HepG2 (cell line): ENCODE results near the gene CD9. TPM values are rescaled to one million over a fixed set of nuclear protein-coding genes. Genes with fewer than 3 reads are reported as not detected.

ENCODE experiments used
- ELF1 ChIP-seq: sonication (generic); formaldehyde crosslinking; IDR thresholded peaks from 2 replicates; pipeline ENCODE4 v1.4.0; 2020; ENCODE audit warnings: missing genetic modification reagents
- HBP1 ChIP-seq: IDR thresholded peaks from 2 replicates; pipeline ENCODE4 v1.6.1; 2016; ENCODE audit warnings: low read depth, control low read depth
- HMGA1 ChIP-seq: sonication (generic); formaldehyde crosslinking; conservative IDR thresholded peaks from 2 replicates; pipeline ENCODE4 v1.4.0; 2020; ENCODE audit warnings: missing genetic modification reagents
- HMGXB4 ChIP-seq, 2 experiments: sonication (generic) in 1 of 2; formaldehyde crosslinking in 1 of 2; IDR thresholded peaks; 2 replicates each; pipeline versions ENCODE4 v1.4.0 to v1.6.1; 2018 to 2020; ENCODE audit warnings: missing genetic modification reagents in 2 of 2, borderline replicate concordance in 1 of 2, low read depth in 1 of 2, mild to moderate bottlenecking in 1 of 2, missing biosample characterization in 1 of 2
- MAF1 ChIP-seq: sonication (generic); formaldehyde crosslinking; IDR thresholded peaks from 2 replicates; pipeline ENCODE4 v1.5.0; 2020; ENCODE audit warnings: missing genetic modification reagents, borderline replicate concordance
- NFYC ChIP-seq: IDR thresholded peaks from 2 replicates; pipeline ENCODE4 v1.6.1; 2016; ENCODE audit warnings: missing genetic modification reagents, missing compliant biosample characterization
- PRDM4 ChIP-seq: sonication (generic); formaldehyde crosslinking; IDR thresholded peaks from 2 replicates; pipeline ENCODE4 v1.9.0; 2021; ENCODE audit warnings: missing genetic modification reagents, borderline replicate concordance
- RAD21 ChIP-seq: fragments of 450-650 bp; formaldehyde crosslinking; IDR thresholded peaks from 2 replicates; pipeline ENCODE4 v1.5.0; 2020; ENCODE audit warnings: mild to moderate bottlenecking
- SALL1 ChIP-seq: sonication (generic); formaldehyde crosslinking; IDR thresholded peaks from 2 replicates; pipeline ENCODE4 v1.8.0; 2022; ENCODE audit warnings: mild to moderate bottlenecking, missing genetic modification reagents
- SALL2 ChIP-seq: sonication (generic); formaldehyde crosslinking; IDR thresholded peaks from 2 replicates; pipeline ENCODE4 v1.8.1; 2023; ENCODE audit warnings: mild to moderate bottlenecking, missing genetic modification reagents, inconsistent platforms
- THAP7 ChIP-seq: sonication (generic); formaldehyde crosslinking; IDR thresholded peaks from 2 replicates; pipeline ENCODE4 v1.8.1; 2023; ENCODE audit warnings: mild to moderate bottlenecking, missing genetic modification reagents
- TP53 ChIP-seq: sonication (generic); formaldehyde crosslinking; conservative IDR thresholded peaks from 2 replicates; pipeline ENCODE4 v1.4.0; 2020; ENCODE audit warnings: missing genetic modification reagents
- ZBTB38 ChIP-seq: sonication (generic); formaldehyde crosslinking; IDR thresholded peaks from 2 replicates; pipeline ENCODE4 v1.5.1; 2020; ENCODE audit warnings: mild to moderate bottlenecking, missing genetic modification reagents
- ZFP36L1 ChIP-seq: sonication (generic); formaldehyde crosslinking; IDR thresholded peaks from 2 replicates; pipeline ENCODE4 v1.8.0; 2022; ENCODE audit warnings: mild to moderate bottlenecking, missing genetic modification reagents, moderate library complexity
- ZKSCAN5 ChIP-seq: sonication (generic); formaldehyde crosslinking; IDR thresholded peaks from 2 replicates; pipeline ENCODE4 v1.5.1; 2020; ENCODE audit warnings: mild to moderate bottlenecking, missing genetic modification reagents
- ZNF20 ChIP-seq: sonication (generic); formaldehyde crosslinking; IDR thresholded peaks from 2 replicates; pipeline ENCODE4 v1.4.0; 2020; ENCODE audit warnings: mild to moderate bottlenecking, moderate library complexity, missing genetic modification reagents
- ZNF644 ChIP-seq: IDR thresholded peaks from 2 replicates; pipeline ENCODE4 v1.6.1; 2016; ENCODE audit warnings: low read depth
- ZNF777 ChIP-seq: sonication (generic); formaldehyde crosslinking; IDR thresholded peaks from 2 replicates; pipeline ENCODE4 v1.4.0; 2020; ENCODE audit warnings: missing genetic modification reagents
- ZNF792 ChIP-seq: IDR thresholded peaks from 2 replicates; pipeline ENCODE4 v1.6.1; 2016
- ZSCAN5A ChIP-seq: sonication (generic); formaldehyde crosslinking; IDR thresholded peaks from 2 replicates; pipeline ENCODE4 v1.8.0; 2022; ENCODE audit warnings: mild to moderate bottlenecking, missing genetic modification reagents, borderline replicate concordance
- ZUFSP ChIP-seq: sonication (generic); formaldehyde crosslinking; IDR thresholded peaks from 2 replicates; pipeline ENCODE4 v1.9.0; 2021; ENCODE audit warnings: missing genetic modification reagents, mild to moderate bottlenecking, borderline replicate concordance
- polyA plus RNA-seq, 8 experiments: library from polyadenylated mRNA; depleted of rRNA in 3 of 8; stranded (reverse) in 7 of 8; unstranded in 1 of 8; fragments of >200 nt; fragmentation: Illumina TruSeq in 4 of 8; extraction: Trizol in 4 of 8; gene quantifications; 2 replicates each; pipeline versions ENCODE4 v1.2.1 to v1.2.3, GENCODE V29; 2011 to 2016; ENCODE audit warnings: low read depth in 4 of 8, missing spikeins in 1 of 8, mixed read lengths in 1 of 8; ENCODE audit not compliant: insufficient read depth in 1 of 8
- total RNA-seq, 5 experiments: library from RNA; depleted of rRNA; stranded (reverse); fragments of >200 nt; fragmentation: Illumina TruSeq; extraction: Trizol; gene quantifications; 2 replicates each; pipeline ENCODE4 v1.2.3, GENCODE V29; 2016; ENCODE audit warnings: low read depth in 1 of 5

Gene CD9
- total and polyA plus RNA-seq, 2 of the 13 experiments (the other 11 are each of a cell fraction or from before 2014, with no cell fraction given) = 5.8 to 38.3 TPM

GRCh38 chr12:6280053-6280469 is 79.9 kb downstream of the CD9 start (continued):
- TF ChIP-seq HMGA1 (no peak), MAF1 (CRISPR knock-in tag) (no peak), SALL2 (CRISPR knock-in tag) (no peak), ZFP36L1 (no peak; the same call in 1 of the 2 replicates), HBP1 (CRISPR knock-in tag) (no peak), RAD21 (CRISPR knock-in tag) (no peak), ZBTB38 (CRISPR knock-in tag) (no peak), PRDM4 (CRISPR knock-in tag) (no peak), SALL1 (CRISPR knock-in tag) (peak; percentile 91), ZSCAN5A (CRISPR knock-in tag) (no peak), ZNF777 (no peak), NFYC (CRISPR knock-in tag) (no peak), THAP7 (CRISPR knock-in tag) (no peak), TP53 (CRISPR knock-in tag) (no peak), HMGXB4 (CRISPR knock-in tag; IDR thresholded peaks at IDR 0.05; ENCODE audit: borderline replicate concordance in 1 of 2, low read depth in 1 of 2) (no peak), ZNF644 (CRISPR knock-in tag) (no peak), ZNF792 (CRISPR knock-in tag) (peak; percentile 27; the same call in 1 of the 2 replicates), ZUFSP (CRISPR knock-in tag) (no peak), ELF1 (CRISPR knock-in tag) (peak; percentile 59; the same call in 1 of the 2 replicates), ZNF20 (CRISPR knock-in tag) (no peak), ZKSCAN5 (CRISPR knock-in tag) (no peak)
